ENCODE measurements around the gene TMEM26. TPM values are rescaled to one million over a fixed set of nuclear protein-coding genes. Genes with fewer than 3 reads are reported as not detected.

TMEM26 gene
- total and polyA plus RNA-seq, 2 donors from 2014 or later: 1.2 to 1.6 TPM

DNA sequence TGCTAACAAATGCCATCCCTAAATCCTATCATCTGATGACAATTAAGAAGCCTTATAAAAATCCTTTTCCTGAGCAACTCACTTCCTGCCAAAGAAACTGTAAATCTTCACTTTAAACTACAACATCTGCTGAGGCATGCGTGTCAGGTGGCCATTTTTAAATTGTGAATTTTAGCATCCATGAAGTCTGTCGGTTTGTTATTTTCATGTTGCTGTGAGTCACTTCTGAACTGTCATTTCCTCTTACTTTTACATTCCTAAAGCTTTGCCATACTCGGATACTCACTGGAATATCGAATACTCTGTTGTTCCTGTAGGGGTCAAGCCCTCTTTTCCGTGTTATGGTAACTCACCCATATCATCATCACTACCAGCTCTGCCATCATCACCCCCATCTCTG, 34.3 kb upstream of the TMEM26 start:
- DNase-seq (no peak), FAIRE-seq (no peak)
- Histone ChIP-seq H3K9ac (ENCODE audit: low read length in 3 of 3) (no peak overlapping the region), H3K4me1 (ENCODE audit: control insufficient read depth in 2 of 3, insufficient read depth in 2 of 3, low read depth in 1 of 3, low read length in 3 of 3) (no peaks in the 10 kb centered on the region), H3K27ac (ENCODE audit: low read depth in 2 of 2, low read length in 2 of 2) (no peak overlapping the region), H3K36me3 (ENCODE audit: control insufficient read depth in 2 of 3, insufficient read depth in 3 of 3, low read length in 3 of 3) (no peaks in the 10 kb centered on the region), H3K27me3 (ENCODE audit: control insufficient read depth, insufficient read depth, low read length) (no peaks in the 10 kb centered on the region), H3K9me3 (ENCODE audit: control insufficient read depth in 2 of 3, insufficient read depth in 1 of 3, low read length in 3 of 3) (no peaks in the 10 kb centered on the region), H3K4me3 (ENCODE audit: low read length in 3 of 3) (no peak overlapping the region)
- intact Hi-C loops (cut with DNase I): no loop called here
- TF ChIP-seq, protein P1, sequence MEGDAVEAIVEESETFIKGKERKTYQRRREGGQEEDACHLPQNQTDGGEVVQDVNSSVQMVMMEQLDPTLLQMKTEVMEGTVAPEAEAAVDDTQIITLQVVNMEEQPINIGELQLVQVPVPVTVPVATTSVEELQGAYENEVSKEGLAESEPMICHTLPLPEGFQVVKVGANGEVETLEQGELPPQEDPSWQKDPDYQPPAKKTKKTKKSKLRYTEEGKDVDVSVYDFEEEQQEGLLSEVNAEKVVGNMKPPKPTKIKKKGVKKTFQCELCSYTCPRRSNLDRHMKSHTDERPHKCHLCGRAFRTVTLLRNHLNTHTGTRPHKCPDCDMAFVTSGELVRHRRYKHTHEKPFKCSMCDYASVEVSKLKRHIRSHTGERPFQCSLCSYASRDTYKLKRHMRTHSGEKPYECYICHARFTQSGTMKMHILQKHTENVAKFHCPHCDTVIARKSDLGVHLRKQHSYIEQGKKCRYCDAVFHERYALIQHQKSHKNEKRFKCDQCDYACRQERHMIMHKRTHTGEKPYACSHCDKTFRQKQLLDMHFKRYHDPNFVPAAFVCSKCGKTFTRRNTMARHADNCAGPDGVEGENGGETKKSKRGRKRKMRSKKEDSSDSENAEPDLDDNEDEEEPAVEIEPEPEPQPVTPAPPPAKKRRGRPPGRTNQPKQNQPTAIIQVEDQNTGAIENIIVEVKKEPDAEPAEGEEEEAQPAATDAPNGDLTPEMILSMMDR (IDR thresholded peaks at IDR 0.05; ENCODE audit: borderline replicate concordance, extremely low read depth, insufficient read depth): no peak

DNA sequence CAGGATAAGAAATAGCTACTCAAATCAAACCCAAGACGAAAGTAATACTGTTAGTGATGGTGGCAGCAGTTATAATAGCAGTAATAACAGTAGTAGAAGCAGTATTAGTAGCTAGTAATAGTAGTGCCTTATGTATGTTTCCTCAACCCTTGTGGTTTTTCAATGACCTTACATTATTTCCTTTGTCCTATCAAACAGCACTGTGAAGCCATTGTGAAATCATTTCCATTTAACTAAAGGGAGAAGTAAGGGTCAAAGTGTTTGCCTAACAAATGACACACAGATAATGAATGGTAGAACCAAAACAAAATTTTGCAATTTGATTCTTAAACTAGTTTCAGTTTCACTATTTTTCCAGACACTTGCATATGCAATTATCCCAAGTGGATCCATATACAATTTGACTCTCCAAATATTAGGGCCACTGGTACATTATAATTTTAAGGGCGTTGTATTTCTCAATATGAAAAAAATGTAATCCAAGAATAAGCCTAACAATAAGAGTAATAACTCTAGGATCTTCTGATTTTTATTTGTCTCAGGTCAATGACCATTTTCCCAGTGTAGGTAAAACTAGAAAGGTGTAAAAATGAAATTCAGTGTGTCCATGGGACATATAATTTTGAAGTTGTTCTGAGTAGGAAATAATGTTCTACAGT, 33.7 kb upstream of the TMEM26 start:
- no peak overlapping the region for H3K27ac ChIP-seq (ENCODE audit: low read depth in 2 of 2, low read length in 2 of 2)
- TF ChIP-seq, protein P1 (IDR thresholded peaks at IDR 0.05; ENCODE audit: borderline replicate concordance, extremely low read depth, insufficient read depth): no peak
- H3K9ac ChIP-seq (ENCODE audit: low read length in 3 of 3): no peak overlapping the region
- DNase-seq: no peak
- no peaks in the 10 kb centered on the region for H3K9me3 ChIP-seq (ENCODE audit: control insufficient read depth in 2 of 3, insufficient read depth in 1 of 3, low read length in 3 of 3)
- intact Hi-C loops (cut with DNase I): no loop called here
- FAIRE-seq: no peak
- no peaks in the 10 kb centered on the region for H3K4me1 ChIP-seq (ENCODE audit: control insufficient read depth in 2 of 3, insufficient read depth in 2 of 3, low read depth in 1 of 3, low read length in 3 of 3)
- no peaks in the 10 kb centered on the region for H3K36me3 ChIP-seq (ENCODE audit: control insufficient read depth in 2 of 3, insufficient read depth in 3 of 3, low read length in 3 of 3)
- no peaks in the 10 kb centered on the region for H3K27me3 ChIP-seq (ENCODE audit: control insufficient read depth, insufficient read depth, low read length)
- no peak overlapping the region for H3K4me3 ChIP-seq (ENCODE audit: low read length in 3 of 3)

DNA sequence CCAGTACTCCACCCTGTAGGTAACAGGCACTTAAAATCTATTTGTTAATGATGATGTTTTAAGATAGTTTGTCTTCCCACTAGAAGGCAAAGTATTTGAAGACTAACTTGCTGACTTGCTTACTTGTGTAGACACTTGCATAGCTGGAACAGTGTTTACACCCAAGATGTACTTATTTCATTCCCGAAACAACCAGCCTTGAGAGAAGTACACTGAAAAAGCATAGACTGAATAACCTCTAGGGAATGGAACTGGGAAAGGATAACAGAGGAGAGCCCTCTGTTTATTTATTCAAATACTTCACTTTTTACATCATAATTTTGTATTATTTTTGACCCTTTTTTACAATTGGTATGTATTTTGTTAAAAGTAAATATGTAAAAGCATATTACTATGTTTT, 33.1 kb upstream of the TMEM26 start:
- Histone ChIP-seq H3K27me3 (ENCODE audit: control insufficient read depth, insufficient read depth, low read length) (no peaks in the 10 kb centered on the region), H3K4me1 (ENCODE audit: control insufficient read depth in 2 of 3, insufficient read depth in 2 of 3, low read depth in 1 of 3, low read length in 3 of 3) (no peaks in the 10 kb centered on the region), H3K9me3 (ENCODE audit: control insufficient read depth in 2 of 3, insufficient read depth in 1 of 3, low read length in 3 of 3) (no peaks in the 10 kb centered on the region), H3K4me3 (ENCODE audit: low read length in 3 of 3) (no peak overlapping the region), H3K9ac (ENCODE audit: low read length in 3 of 3) (no peak overlapping the region), H3K27ac (ENCODE audit: low read depth in 2 of 2, low read length in 2 of 2) (no peak overlapping the region), H3K36me3 (ENCODE audit: control insufficient read depth in 2 of 3, insufficient read depth in 3 of 3, low read length in 3 of 3) (no peaks in the 10 kb centered on the region)
- FAIRE-seq: no peak
- intact Hi-C loops (cut with DNase I): no loop called here
- TF ChIP-seq, protein P1 (IDR thresholded peaks at IDR 0.05; ENCODE audit: borderline replicate concordance, extremely low read depth, insufficient read depth): no peak
- no peak for DNase-seq

DNA sequence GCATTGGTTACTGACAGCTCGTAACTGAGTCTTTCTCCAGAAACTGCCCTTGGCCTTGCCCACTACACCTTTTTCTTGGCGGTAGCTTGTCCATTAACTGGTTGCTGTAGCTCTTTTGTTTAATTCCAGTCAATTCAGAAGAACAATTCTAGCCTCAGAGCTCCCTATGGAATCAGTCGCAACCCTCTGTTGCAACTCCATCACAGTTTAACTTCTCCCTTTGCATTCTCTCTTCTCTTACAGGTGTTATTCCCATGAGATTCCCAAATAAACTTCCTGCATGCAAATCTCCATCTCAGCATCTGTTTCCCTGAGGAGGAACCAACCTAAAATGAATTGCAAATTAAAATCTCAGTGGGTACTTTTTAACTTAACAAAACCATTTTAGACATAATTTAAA, 28.4 kb upstream of the TMEM26 start:
- no peak overlapping the region for H3K9ac ChIP-seq (ENCODE audit: low read length in 3 of 3)
- DNase-seq (no peak), FAIRE-seq (no peak)
- H3K36me3 ChIP-seq (ENCODE audit: control insufficient read depth in 2 of 3, insufficient read depth in 3 of 3, low read length in 3 of 3): no peaks in the 10 kb centered on the region
- H3K27me3 ChIP-seq (ENCODE audit: control insufficient read depth, insufficient read depth, low read length): no peaks in the 10 kb centered on the region
- intact Hi-C loops (cut with DNase I): no loop called here
- H3K4me1 ChIP-seq (ENCODE audit: control insufficient read depth in 2 of 3, insufficient read depth in 2 of 3, low read depth in 1 of 3, low read length in 3 of 3): no peaks in the 10 kb centered on the region
- H3K27ac ChIP-seq (ENCODE audit: low read depth in 2 of 2, low read length in 2 of 2): no peak overlapping the region
- TF ChIP-seq, protein P1 (IDR thresholded peaks at IDR 0.05; ENCODE audit: borderline replicate concordance, extremely low read depth, insufficient read depth): no peak
- no peaks in the 10 kb centered on the region for H3K9me3 ChIP-seq (ENCODE audit: control insufficient read depth in 2 of 3, insufficient read depth in 1 of 3, low read length in 3 of 3)
- H3K4me3 ChIP-seq (ENCODE audit: low read length in 3 of 3): no peak overlapping the region
